ENCODE results near the gene CCDC70.
A peak's percentile ranks its signal among the peaks of the same experiment; 100 is the strongest.
"Not testable (repeated sequence)": the region's sequence is repeated elsewhere in the genome, so short reads cannot be mapped to it uniquely, and the experiment has no call there.

The CCDC70 gene

DNA sequence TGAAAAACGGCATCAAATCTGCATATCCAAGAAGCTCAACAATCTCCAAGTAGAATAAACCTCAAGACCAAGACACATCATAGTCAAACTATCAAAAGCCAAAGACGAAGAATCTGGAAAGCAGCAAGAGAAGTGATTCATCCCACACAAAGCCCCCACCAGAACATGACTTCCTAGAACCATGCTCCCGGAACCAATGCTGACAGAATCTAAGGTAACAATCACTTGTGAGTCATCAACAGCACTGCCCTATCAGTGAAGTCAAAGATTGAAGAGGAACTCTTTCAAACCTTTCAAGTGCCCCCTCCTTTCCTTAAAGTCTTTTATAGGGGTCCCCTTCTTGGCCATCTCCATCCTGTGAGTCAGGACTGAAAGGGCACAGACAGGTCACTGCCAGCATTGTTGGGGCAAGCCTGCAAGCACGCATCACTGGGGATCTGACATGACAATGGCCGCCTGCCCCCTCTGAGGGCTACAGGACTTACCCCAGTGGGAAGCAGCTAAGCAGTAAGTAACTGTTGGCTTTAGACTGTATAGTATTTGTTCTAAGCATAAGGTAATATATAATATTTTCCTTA, at the start of gene CCDC70:
Gene CCDC70 (plus strand): TSS at position 247 of the 578 bp plus-strand sequence. CDS start 3,443 bp downstream, outside the sequence.
- DNase-seq (ENCODE audit: low spot score): no peak

DNA sequence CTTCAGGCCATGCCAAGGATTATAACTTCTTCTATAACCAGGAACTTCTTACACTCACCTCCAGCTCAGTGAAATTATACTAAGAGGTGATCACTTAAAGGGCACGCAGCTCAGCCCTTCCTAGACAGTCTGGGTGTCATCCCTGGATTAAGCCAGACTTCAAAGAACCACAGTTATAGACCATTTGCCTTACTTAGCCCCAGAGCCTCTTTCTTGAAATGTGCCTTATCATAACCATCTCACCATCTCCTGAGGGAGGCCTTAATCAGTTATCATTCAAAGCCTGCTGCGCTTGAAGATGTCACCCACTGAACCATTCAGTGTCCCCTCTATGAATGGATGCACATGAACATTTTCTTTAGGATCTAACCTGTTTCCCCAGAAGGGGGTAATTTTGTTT, 47.7 kb upstream of the CCDC70 start:
- no peak for DNase-seq (ENCODE audit: low spot score)

GRCh38 chr13:51814825-51815650, 46.7 kb upstream of the CCDC70 start:
- DNase-seq (ENCODE audit: low spot score): peak; percentile 74

DNA sequence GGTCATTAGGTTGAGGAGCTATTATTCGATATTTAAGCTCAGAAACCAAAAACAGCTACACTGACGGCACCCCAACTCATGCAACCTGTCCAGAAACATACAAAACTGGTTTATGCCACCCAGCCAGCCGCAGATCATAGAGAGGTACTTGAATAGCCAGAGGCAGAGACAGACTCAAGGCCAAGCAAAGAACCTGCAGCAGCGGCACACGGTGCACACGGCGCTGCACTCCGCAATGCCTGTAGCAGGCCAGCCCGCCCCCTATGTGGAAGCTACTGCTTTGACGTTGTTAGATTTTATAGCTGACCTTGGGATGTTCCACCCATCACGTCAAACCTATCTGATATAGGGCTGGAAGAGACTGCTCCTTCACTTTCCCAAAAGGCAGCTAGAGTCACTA, 45.9 kb upstream of the CCDC70 start:
- DNase-seq (ENCODE audit: low spot score): no peak

DNA sequence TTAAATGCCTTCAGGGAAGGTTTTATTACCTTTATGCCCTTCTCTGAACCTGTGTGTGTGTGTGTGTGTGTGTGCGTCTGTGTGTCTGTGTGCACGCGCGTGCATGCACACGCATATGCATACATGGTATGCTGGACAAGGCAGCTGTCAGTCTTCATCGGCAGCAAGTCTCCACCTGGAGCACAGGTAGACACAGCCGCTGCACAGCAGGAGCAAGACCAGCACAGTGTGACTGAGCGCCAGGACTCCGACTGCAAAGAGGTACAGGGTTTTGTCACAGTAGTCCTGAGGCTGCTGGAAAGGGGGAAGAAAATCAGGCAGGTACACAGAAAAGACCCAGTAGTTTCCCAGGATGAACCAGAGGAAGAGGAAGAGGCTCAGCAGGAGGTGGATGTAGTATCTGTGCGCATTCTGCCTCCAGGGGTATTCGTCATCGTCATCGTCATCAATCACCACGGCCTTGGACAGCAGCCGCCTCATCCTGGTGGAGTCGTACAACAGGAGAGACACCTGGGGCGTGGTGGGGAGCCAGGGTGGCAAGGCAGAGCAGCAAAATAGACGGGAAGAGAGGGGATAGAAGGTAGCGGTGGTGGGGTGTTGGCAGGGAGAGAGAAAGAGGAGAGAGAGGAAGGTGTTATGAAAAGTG, 45.0 kb upstream of the CCDC70 start:
- no peak for DNase-seq (ENCODE audit: low spot score)

GRCh38 chr13:51817717-51818116, 44.1 kb upstream of the CCDC70 start:
- no peak for DNase-seq (ENCODE audit: low spot score)

- DNase-seq (ENCODE audit: low spot score): no peak
Measured at GRCh38 chr13:51818276-51818675, 43.5 kb upstream of the CCDC70 start.

GRCh38 chr13:51818781-51819511, 42.8 kb upstream of the CCDC70 start:
- DNase-seq (ENCODE audit: low spot score): peak; percentile 34

GRCh38 chr13:51819544-51819943, 42.2 kb upstream of the CCDC70 start:
- no peak for DNase-seq (ENCODE audit: low spot score)

DNA sequence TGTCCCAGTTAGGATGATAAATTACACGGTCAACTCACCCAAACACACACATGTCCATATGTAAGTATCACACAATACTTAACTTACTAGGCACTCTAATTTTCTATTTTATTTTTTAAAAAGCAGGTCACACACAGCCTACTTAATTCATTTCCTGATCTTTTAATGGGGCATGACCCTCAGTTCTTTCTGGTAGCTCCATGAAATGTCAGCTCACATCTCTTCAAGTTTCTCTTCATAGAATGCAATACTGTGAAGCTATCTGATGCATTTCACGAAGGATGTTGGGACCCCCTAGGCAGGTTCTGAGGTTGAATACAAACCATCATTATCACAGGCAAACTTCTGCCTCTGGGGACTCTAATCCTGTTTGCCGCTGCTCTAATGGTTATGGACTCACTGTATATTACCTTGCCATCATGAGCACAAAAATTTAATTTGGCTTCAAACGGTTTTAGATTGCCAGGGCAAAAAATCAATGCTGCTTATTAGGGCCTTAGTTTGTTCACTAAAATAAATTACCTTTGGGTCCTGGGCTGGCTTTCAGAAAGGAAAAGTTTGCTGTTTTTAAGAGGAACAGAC, 41.7 kb upstream of the CCDC70 start:
- DNase-seq (ENCODE audit: low spot score): no peak

- DNase-seq (ENCODE audit: low spot score): peak; percentile 73
Measured at GRCh38 chr13:51821606-51822005, 40.2 kb upstream of the CCDC70 start.

GRCh38 chr13:51822106-51822815, 39.5 kb upstream of the CCDC70 start:
- DNase-seq (ENCODE audit: low spot score): peak; percentile 39

- DNase-seq (ENCODE audit: low spot score): no peak
Measured at GRCh38 chr13:51823359-51823758, 38.4 kb upstream of the CCDC70 start.

DNA sequence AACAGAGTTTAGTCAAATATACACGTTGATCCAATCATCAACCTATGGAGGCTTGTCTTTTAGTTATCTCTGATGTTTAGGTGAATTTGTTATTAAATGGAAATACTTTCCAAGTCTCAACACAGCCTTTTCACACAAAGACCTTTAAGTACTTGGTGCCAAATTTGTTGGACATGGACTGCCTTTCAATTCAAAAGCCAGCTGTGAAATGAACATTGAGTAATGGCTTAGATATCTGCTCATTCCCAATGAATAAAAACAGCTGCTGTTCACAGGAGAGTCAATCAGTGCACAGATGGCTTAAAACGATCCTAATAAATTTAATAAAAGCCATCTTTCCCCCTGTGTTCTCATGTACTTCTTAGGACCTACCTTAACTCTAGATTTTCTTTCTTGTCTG, 37.9 kb upstream of the CCDC70 start:
- DNase-seq (ENCODE audit: low spot score): no peak

DNA sequence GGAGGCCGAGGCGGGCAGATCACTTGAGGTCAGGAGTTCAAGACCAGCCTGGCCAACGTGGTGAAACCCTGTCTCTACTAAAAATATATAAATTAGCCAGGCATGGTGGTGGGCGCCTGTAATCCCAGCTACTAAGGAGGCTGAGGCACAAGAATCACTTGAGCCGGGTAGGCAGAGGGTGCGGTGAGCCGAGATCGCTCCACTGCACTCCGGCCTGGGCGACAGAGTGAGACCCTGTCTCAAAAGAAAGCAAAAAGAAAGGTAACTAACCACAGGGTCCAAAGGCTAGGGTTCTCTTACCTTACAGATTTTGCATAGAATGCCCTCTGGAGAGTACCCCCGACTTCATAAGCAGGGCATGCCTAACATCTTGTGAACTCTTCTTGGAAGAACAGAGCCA, 37.1 kb upstream of the CCDC70 start:
- DNase-seq (ENCODE audit: low spot score): not testable (repeated sequence)

GRCh38 chr13:51825165-51825592, 36.6 kb upstream of the CCDC70 start:
- peak; percentile 66 for DNase-seq (ENCODE audit: low spot score)

GRCh38 chr13:51825681-51826254, 36.0 kb upstream of the CCDC70 start:
- no peak for DNase-seq (ENCODE audit: low spot score)

- peak; percentile 30 for DNase-seq (ENCODE audit: low spot score)
Measured at GRCh38 chr13:51826606-51827005, 35.2 kb upstream of the CCDC70 start.

- no peak for DNase-seq (ENCODE audit: low spot score)
Measured at GRCh38 chr13:51827254-51827653, 34.5 kb upstream of the CCDC70 start.

GRCh38 chr13:51828730-51829567, 32.8 kb upstream of the CCDC70 start:
- DNase-seq (ENCODE audit: low spot score): no peak

Measured in CD4-positive, alpha-beta T cell treated with Interleukin-6 at 100 ng/mL for 8 hours (primary cell).